GM12873 (cell line): ENCODE data around the gene CFAP77.

Experiments
- TF ChIP-seq, protein P1 (sequence below): IDR thresholded peaks from 2 replicates; pipeline ENCODE4 v1.5.1; 2012; ENCODE audit warnings: low read depth, mild to moderate bottlenecking, moderate library complexity, low read length, control low read depth; ENCODE audit not compliant: insufficient read depth; ENCODE audit errors: missing control alignments

CFAP77 gene

DNA sequence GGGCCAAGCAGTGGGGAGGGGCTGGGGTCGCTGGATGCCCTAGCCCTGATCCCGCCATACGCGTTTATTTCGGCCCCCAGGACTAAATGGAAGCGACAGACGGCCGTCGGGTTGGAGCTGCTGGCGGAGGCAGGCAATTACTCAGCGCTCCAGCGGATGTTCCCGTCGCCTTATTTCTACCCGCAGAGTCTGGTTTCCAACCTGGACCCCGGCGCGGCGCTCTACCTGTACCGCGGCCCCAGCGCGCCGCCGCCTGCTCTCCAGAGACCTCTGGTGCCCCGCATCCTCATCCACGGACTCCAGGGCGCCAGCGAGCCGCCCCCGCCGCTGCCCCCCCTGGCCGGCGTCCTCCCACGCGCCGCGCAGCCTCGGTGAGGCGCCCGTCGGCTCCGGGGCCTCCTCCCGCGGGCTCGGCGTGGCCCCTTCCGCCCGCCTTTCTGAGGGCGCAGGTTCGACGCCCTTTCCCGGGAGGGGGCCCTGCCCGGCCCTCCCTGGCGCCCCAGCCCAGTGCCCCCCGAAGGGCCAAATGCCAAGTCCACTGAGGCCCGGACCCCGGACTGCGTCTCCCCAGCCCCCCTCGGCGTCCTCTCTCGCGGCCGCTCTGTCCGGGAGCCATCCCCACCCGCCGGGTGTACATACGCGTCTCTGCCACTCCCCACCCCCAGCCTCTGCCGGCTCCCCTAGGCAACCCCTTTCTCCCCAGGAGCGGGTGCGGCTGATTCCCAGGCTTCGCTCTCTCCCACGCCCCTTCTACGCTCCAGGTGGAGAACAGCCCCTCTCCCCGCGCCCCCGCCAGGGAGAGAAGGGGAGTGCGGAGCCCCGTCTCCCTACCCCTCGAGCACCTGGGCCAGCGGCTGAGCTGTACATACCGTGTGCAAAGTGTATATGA is 179.4 kb downstream of the CFAP77 start:
- TF ChIP-seq, protein P1, sequence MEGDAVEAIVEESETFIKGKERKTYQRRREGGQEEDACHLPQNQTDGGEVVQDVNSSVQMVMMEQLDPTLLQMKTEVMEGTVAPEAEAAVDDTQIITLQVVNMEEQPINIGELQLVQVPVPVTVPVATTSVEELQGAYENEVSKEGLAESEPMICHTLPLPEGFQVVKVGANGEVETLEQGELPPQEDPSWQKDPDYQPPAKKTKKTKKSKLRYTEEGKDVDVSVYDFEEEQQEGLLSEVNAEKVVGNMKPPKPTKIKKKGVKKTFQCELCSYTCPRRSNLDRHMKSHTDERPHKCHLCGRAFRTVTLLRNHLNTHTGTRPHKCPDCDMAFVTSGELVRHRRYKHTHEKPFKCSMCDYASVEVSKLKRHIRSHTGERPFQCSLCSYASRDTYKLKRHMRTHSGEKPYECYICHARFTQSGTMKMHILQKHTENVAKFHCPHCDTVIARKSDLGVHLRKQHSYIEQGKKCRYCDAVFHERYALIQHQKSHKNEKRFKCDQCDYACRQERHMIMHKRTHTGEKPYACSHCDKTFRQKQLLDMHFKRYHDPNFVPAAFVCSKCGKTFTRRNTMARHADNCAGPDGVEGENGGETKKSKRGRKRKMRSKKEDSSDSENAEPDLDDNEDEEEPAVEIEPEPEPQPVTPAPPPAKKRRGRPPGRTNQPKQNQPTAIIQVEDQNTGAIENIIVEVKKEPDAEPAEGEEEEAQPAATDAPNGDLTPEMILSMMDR, result no peak

DNA sequence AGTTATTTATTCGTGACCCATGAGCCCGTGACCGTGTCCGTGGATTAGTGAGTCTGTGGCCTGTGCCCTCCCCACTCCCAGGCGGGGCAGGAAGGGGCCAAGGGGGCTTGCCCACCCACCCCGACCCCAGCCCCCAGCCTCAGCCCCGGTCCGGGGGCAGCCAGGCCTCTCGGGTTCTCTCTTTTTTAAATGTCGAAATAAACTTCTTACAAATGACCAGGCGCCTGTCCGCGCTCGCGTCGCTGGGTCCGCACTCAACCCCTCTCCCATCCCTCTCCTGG is 180.0 kb downstream of the CFAP77 start:
- TF ChIP-seq, protein P1, result no peak

DNA sequence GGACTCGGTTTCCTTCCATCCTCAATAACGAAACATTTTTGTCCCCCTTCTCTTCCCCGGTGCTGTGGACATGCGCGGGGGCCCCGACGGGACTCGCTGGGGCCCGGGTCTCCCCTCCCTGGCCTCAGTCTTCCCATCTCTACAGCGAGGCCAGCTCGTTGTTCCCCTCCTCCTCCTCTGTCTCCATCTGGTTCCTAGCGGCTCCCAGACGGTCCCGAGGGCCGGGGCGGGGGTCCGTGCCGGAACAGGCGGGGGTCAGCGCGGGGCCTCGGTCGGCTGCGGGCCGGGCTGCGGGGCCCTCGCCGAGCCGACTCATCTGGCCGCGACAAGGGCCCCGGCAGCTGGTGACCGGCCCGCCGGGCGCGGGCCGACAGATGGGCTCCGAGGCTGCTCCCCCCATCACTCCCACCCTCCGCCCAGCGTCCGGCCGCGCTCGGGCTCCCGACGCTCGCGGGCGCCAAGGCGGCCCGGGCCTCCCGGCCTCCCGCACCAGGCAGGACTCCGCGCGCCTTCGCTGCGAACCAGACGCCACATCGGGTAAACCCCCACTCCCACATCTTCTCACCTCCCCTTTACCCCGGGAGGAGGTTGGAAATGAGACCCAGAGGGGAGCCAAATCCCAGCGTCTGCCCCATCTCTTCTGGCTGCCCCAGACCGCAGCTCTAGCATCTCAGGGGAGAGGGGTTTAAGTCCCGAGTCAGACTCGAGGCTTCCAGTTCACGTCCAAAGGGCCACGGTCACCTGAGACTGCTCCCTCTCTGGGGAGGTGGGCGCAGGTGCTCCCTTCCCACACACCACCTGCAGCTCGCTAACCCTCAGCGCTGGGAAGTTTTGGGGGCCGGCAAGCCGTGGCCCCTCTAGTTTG is 180.5 kb downstream of the CFAP77 start:
- TF ChIP-seq, protein P1, result no peak

DNA sequence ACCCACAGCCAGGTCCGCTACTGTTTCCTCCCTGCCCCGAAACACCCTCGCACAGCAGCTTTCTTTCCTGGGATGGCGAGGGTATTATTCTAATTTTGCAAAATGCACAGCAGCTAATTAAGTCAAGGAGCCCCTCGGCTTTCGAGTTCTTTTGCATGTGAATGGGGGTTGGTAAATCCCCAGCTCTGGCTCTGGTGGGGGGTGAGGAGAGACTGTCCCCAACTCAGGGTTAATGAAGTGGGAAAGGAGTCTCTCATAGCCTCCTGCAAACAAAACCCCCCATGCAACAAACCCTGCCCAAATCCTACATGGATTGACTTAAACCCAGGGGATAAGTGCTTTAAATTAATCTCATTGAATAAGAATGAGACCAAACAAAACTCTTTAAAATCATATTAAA is 181.2 kb downstream of the CFAP77 start:
- TF ChIP-seq, protein P1, result no peak

DNA sequence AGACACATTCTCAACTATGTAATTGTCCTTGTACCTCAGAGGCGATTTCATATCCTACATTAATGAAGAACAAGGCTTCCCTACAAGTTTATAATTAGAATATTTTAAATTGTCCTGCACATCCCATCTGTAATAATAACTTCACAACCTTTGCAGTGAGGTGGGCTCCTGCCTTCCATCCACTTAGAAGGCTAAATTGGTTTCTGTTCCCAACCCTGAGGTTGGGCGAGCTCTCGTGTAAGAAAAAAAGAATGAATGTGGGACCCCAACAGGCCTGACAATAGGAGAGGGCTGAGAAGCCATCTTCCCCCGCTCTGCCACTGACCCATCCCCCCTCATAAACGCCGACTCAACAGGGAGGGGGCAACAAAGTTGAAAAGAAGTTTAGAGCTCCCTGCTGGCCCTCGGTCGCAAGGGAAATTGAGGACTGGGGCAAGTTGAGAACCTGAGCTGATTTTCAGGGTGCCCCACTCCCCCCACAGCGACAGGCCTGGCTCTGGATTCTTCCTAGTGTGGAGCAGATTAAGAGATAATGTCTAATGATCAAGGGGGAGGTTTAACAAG is 181.8 kb downstream of the CFAP77 start:
- TF ChIP-seq, protein P1, result no peak

DNA sequence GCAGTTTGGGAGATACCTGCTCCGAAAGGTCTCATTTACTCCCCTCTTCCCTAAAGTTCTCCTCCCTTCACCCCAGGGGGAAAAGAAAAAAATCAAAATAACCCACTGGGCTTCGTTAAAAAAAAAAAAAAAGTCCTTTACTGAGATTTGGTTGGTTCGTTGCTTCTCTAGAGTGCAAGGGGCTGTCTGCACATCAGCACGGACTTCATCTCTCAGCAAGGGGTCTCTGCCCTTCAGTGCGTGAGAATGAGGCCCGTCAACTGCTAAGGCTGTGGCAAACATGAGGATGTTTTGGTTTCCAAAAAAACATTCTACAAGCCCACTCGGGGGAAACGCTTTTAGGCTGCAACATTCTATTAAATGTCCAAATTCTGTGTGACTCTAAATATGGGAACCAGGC is 182.4 kb downstream of the CFAP77 start:
- TF ChIP-seq, protein P1, result no peak

DNA sequence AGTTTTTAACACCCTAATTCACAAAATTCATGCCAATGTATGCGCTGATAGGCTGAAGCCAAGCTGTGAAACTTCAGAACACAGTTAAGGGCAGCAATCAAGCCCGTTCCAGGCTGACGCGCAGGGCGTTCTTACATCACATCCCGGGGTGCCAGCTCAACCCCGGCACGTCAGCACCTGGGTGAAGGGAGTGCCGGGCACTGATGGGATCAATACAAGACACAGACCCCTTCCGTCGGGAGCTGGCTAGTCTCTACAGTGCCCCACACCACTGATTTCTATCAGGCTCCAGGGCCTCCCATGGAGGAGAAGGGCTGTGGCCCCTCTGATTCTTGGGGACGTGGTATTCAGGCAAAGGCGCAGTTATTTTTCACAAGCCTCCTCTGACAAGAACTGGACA is 184.4 kb downstream of the CFAP77 start:
- TF ChIP-seq, protein P1, result no peak
